Stimulated activated naive CD8-positive, alpha-beta T cell treated with anti-CD3 and anti-CD28 coated beads, Interleukin-15, Interleukin-2, amounts not matched to agents 100 ng/mL and 50 ng/mL, for 24 hours (primary cell): Measurements from ENCODE around the gene MRPL19.

Source experiments
- H3K27ac Mint-ChIP-seq: one replicate; pipeline ENCODE4 v1.8.0; 2021; ENCODE audit warnings: mild to moderate bottlenecking, mixed read lengths
- H3K27me3 Mint-ChIP-seq: one replicate; pipeline ENCODE4 v1.8.0; 2021; ENCODE audit warnings: mixed read lengths
- H3K36me3 Mint-ChIP-seq: one replicate; pipeline ENCODE4 v1.8.0; 2021; ENCODE audit warnings: low read depth, mixed read lengths
- H3K4me1 Mint-ChIP-seq: one replicate; pipeline ENCODE4 v1.8.0; 2021; ENCODE audit warnings: low read depth, mixed read lengths
- H3K4me3 Mint-ChIP-seq: one replicate; pipeline ENCODE4 v1.8.0; 2021; ENCODE audit warnings: mild to moderate bottlenecking, mixed read lengths
- H3K9me3 Mint-ChIP-seq: one replicate; pipeline ENCODE4 v1.8.0; 2021; ENCODE audit warnings: mixed read lengths

The MRPL19 gene

DNA sequence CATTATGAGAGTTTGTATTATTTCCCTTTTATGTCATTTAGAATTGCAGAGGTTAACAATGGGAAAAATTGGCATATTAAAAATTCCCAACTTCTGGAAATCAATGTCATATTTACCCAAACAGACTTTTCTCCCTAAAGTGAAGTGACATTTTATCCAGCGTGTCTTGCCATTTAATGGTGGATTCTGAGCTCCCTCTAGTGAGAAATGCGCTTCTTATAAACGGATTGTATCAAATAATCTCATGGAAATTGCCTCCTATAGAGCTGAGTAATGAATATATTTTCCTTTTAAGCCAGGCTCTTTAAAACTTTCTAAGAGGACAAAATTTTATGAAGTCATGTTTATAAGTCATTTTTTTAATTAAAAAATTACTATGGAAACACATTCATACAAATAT is 69.8 kb downstream of the MRPL19 start:
- Mint-ChIP-seq H3K4me3 (no peak overlapping the region), H3K36me3 (no peaks in the 10 kb centered on the region), H3K27me3 (peaks cover 7% of the 10 kb centered on the region), H3K4me1 (peaks cover under 1% of the 10 kb centered on the region), H3K9me3 (no peaks in the 10 kb centered on the region), H3K27ac (no peak overlapping the region)

DNA sequence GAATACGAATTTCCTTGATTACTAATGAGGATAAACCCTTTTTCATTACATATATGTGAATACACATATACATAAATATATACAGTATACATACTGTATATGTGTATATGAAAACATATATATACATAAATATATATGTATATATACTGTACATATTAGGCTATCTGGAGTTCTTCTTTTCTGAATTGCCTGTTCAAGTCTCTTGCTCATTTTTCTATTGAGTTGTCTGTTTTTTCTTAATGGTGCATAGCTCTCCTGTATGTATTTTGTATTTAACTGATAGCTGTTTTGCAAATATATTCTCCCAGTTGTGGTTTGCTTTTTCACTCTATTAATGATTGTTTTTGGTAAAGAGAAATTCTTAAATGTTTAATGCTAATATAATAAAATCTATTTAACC is 73.0 kb downstream of the MRPL19 start:
- Mint-ChIP-seq H3K4me1 (no peaks in the 10 kb centered on the region), H3K27me3 (peaks cover 23% of the 10 kb centered on the region), H3K4me3 (no peak overlapping the region), H3K9me3 (no peaks in the 10 kb centered on the region), H3K27ac (no peak overlapping the region), H3K36me3 (no peaks in the 10 kb centered on the region)

DNA sequence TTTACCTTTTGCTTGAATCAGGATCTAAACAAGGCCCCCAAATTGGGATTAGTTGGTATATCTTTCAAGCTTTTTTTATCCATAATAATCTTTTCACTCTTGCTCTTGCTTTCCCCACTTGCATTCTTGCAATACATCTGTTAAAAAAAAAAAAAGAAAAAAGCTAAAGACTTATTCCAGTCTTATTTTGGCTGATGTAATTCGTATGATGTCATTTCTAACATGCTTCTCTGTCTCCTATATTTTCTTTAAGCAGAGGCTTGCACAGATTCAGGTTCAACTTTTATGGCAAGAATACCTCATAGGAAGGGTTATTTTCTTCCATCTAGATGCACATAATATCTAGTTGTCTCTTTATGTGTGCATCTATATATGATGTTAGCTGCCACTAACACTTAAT is 73.9 kb downstream of the MRPL19 start:
- H3K4me1 Mint-ChIP-seq: no peaks in the 10 kb centered on the region
- H3K27me3 Mint-ChIP-seq: peaks cover 20% of the 10 kb centered on the region
- H3K4me3 Mint-ChIP-seq: no peak overlapping the region
- no peaks in the 10 kb centered on the region for H3K36me3 Mint-ChIP-seq
- no peak overlapping the region for H3K27ac Mint-ChIP-seq
- H3K9me3 Mint-ChIP-seq: no peaks in the 10 kb centered on the region

DNA sequence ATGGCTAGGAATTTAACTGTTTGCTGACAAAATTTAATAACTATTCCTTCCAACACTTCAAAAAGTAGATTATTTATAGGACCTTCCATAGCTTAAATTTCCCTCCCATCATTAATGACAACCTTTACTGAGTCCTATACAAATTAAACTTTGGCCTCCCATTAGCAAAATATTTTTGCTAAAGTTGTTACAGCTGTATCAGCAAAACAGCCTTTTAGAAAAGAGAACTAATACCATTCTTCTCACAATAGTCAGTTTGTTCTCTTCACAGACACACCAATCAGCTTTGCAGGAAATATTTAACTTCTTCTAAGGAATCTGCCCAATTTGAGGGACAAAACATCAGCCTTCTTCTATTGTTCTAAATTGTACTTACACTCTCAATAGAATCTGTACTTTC is 76.1 kb downstream of the MRPL19 start:
- Mint-ChIP-seq H3K36me3 (no peaks in the 10 kb centered on the region), H3K27me3 (peaks cover 31% of the 10 kb centered on the region), H3K4me3 (no peak overlapping the region), H3K9me3 (no peaks in the 10 kb centered on the region), H3K27ac (no peak overlapping the region), H3K4me1 (no peaks in the 10 kb centered on the region)

DNA sequence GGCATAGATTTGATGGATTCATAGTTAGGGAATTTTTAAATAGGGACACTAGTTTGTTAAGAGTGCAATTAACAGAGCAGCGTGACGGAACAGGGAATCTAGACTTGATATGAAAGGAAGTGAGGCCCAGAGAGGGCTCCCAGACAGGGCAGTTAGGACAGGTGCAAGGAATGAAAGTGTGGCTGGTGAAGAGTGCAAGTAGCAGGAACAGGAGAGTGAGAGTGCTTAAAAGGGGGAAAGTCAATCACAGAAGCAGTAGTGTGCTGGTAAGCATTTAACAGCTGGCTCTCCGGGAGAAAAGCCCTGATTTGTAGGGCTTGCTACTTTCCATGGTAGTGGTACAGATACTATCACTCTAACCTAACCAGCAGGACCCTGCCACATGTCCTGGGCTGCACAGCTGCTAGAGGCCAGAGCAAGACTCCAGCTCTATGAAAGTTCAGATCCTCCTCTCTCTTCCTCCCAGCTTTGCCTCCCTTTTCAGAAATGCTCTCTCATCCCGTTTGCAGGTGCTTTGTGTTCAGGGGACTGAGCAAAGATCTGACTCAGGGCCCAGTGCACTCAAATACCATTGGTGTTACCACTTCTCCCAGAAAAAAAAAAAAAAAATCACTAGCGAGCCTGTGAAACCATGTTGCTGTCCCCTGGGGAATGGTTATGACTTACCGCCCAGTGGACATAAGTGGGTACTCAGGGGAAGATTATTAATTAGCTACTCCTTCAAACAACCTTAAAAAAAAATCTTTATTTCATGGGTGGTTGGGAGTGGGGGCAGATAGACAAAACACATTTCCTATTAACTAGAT is 82.2 kb downstream of the MRPL19 start:
- Mint-ChIP-seq H3K4me1 (no peaks in the 10 kb centered on the region), H3K4me3 (no peak overlapping the region), H3K27me3 (peaks cover 23% of the 10 kb centered on the region), H3K27ac (no peak overlapping the region), H3K9me3 (no peaks in the 10 kb centered on the region), H3K36me3 (no peaks in the 10 kb centered on the region)

DNA sequence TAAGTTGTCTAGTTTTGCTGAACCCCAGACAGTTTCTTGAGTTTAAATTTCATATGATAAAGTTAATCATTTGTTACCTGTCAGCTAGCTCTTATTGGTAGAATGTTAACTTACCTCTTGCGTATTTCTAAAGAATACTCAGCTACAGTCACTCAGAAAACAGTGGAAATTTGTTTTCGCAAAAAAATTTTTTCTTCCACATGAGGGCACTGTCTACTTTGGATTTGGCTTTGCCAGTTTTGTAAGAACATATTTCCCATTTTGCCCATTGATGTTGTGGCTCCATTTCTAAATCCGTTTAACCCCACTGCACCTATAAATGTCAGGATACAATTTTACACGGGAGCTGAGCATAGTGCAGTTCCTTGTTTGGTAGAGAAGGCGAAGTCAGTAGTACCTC is 83.3 kb downstream of the MRPL19 start:
- Mint-ChIP-seq H3K4me1 (no peaks in the 10 kb centered on the region), H3K36me3 (no peaks in the 10 kb centered on the region)

DNA sequence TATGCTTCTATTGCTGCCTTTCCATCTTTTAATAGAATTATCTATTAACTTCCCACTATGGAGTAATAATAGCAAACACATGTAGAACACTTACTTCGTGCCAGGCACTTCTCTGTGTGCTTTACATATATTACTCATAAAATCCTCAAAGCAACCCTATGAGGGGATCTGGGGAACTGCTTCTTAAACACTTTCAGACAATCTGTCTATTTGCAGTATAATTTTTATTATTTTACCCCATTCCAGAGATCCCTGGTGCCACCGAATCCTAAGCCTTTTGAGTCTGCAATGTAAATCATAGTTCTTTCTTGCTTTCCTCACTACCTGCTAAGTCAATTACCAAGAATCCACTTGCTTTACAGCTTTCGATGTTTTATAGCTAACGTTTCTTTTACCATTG is 89.7 kb downstream of the MRPL19 start:
- peaks cover 4% of the 10 kb centered on the region for H3K9me3 Mint-ChIP-seq
- H3K4me1 Mint-ChIP-seq: no peaks in the 10 kb centered on the region
- no peaks in the 10 kb centered on the region for H3K36me3 Mint-ChIP-seq
- no peak overlapping the region for H3K27ac Mint-ChIP-seq
- no peak overlapping the region for H3K4me3 Mint-ChIP-seq
- peaks cover 20% of the 10 kb centered on the region for H3K27me3 Mint-ChIP-seq

More for the DNA sequence above, 83.3 kb downstream of the MRPL19 start:
- no peaks in the 10 kb centered on the region for H3K9me3 Mint-ChIP-seq
- H3K27me3 Mint-ChIP-seq: peaks cover 21% of the 10 kb centered on the region
- H3K4me3 Mint-ChIP-seq: no peak overlapping the region
- no peak overlapping the region for H3K27ac Mint-ChIP-seq

DNA sequence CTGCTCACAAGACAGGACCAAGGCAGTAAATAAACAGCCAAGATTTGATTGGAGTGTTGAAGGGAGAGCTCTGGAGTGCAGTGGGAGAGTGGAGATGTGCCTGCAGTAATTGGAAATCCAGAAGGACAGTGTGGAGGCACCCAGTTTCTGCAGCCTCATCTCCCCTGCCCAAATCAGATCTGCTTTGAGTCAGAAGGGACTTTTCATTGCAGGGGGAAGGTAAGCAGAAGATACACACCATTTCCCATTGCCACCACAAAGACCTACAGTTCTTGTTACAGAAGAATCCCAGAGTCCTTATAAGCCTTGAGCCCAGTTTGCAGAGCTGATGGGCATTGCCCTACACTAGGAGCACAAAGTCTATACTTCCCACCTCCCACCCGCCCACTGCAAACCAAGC is 91.4 kb downstream of the MRPL19 start:
- H3K4me1 Mint-ChIP-seq: no peaks in the 10 kb centered on the region
- no peaks in the 10 kb centered on the region for H3K36me3 Mint-ChIP-seq
- peaks cover 4% of the 10 kb centered on the region for H3K9me3 Mint-ChIP-seq
- H3K27ac Mint-ChIP-seq: no peak overlapping the region
- H3K4me3 Mint-ChIP-seq: no peak overlapping the region
- peaks cover 20% of the 10 kb centered on the region for H3K27me3 Mint-ChIP-seq
